ENCODE measurements around the gene PRR20D. TPM values are rescaled to one million over a fixed set of nuclear protein-coding genes. Genes with fewer than 3 reads are reported as not detected.
"Not testable (repeated sequence)": the region's sequence is repeated elsewhere in the genome, so short reads cannot be mapped to it uniquely, and the experiment has no call there.

The PRR20D gene
- not detected for total RNA-seq

GRCh38 chr13:57160332-57160731, at the start of gene PRR20D:
Gene PRR20D, plus strand, starts transcription at chr13:57160632. Its CDS starts 387 bp downstream, at chr13:57161019.
- DNase-seq (ENCODE audit: low spot score), result not testable (repeated sequence)

- no peak for DNase-seq (ENCODE audit: low spot score)
Observed at GRCh38 chr13:57114945-57115344, 45.5 kb upstream of the PRR20D start.

- no peak for DNase-seq (ENCODE audit: low spot score)
Observed at GRCh38 chr13:57123681-57124080, 36.8 kb upstream of the PRR20D start.

- no peak for DNase-seq (ENCODE audit: low spot score)
Observed at GRCh38 chr13:57128909-57129308, 31.5 kb upstream of the PRR20D start.

- DNase-seq (ENCODE audit: low spot score), result no peak
Observed at GRCh38 chr13:57136093-57136492, 24.3 kb upstream of the PRR20D start.

- no peak for DNase-seq (ENCODE audit: low spot score)
Observed at GRCh38 chr13:57137585-57137984, 22.8 kb upstream of the PRR20D start.

- no peak for DNase-seq (ENCODE audit: low spot score)
Observed at GRCh38 chr13:57138988-57139387, 21.4 kb upstream of the PRR20D start.

GRCh38 chr13:57139781-57140180, 20.7 kb upstream of the PRR20D start:
- not testable (repeated sequence) for DNase-seq (ENCODE audit: low spot score)

GRCh38 chr13:57140235-57140968, 20.0 kb upstream of the PRR20D start, which contains the start of gene PRR20A:
Gene PRR20A, plus strand, starts transcription at chr13:57140918. Its CDS starts 387 bp downstream, at chr13:57141305.
- DNase-seq (ENCODE audit: low spot score), result not testable (repeated sequence)

- DNase-seq (ENCODE audit: low spot score), result not testable (repeated sequence)
Observed at GRCh38 chr13:57147188-57147587, 13.2 kb upstream of the PRR20D start, which contains the start of gene PRR20B. Gene PRR20B, plus strand, starts transcription at chr13:57147488. Its CDS starts 387 bp downstream, at chr13:57147875.

- DNase-seq (ENCODE audit: low spot score), result not testable (repeated sequence)
Observed at GRCh38 chr13:57148106-57148505, 12.3 kb upstream of the PRR20D start.

GRCh38 chr13:57153761-57154160, 6.7 kb upstream of the PRR20D start, which contains the start of gene PRR20C:
Gene PRR20C, plus strand, starts transcription at chr13:57154061. Its CDS starts 387 bp downstream, at chr13:57154448.
- DNase-seq (ENCODE audit: low spot score), result not testable (repeated sequence)

GRCh38 chr13:57166897-57167296, 6.5 kb downstream of the PRR20D start, which contains the start of gene PRR20E:
Gene PRR20E, plus strand, starts transcription at chr13:57167197. Its CDS starts 387 bp downstream, at chr13:57167584.
- not testable (repeated sequence) for DNase-seq (ENCODE audit: low spot score)

GRCh38 chr13:57191667-57192066, 31.2 kb downstream of the PRR20D start:
- DNase-seq (ENCODE audit: low spot score), result no peak

- no peak for DNase-seq (ENCODE audit: low spot score)
Observed at GRCh38 chr13:57212989-57213388, 52.6 kb downstream of the PRR20D start.

Other genes starting within 250 kb of the PRR20D start
- not detected for gene PRR20A, start 19.7 kb upstream of the PRR20D start, total RNA-seq
- not detected for gene PRR20B, start 13.1 kb upstream of the PRR20D start, total RNA-seq
- not detected for gene PRR20C, start 6.6 kb upstream of the PRR20D start, total RNA-seq
- not detected for gene PRR20E, start 6.6 kb downstream of the PRR20D start, total RNA-seq

Data from mucosa of gallbladder (tissue), 1 donor.